Stimulated activated CD8-positive, alpha-beta memory T cell treated with anti-CD3 and anti-CD28 coated beads, Interleukin-12 subunit alpha, Interleukin-12 subunit beta, amount 100 ng/mL, for 4 hours (primary cell): Measurements from ENCODE around the gene SORT1.
"Not testable (repeated sequence)": the region's sequence is repeated elsewhere in the genome, so short reads cannot be mapped to it uniquely, and the experiment has no call there.

Experiments used
- DNase-seq: peaks from one replicate; pipeline ENCODE4 v3.0.0-alpha.2; 2020; ENCODE audit warnings: low read depth

The SORT1 gene

DNA sequence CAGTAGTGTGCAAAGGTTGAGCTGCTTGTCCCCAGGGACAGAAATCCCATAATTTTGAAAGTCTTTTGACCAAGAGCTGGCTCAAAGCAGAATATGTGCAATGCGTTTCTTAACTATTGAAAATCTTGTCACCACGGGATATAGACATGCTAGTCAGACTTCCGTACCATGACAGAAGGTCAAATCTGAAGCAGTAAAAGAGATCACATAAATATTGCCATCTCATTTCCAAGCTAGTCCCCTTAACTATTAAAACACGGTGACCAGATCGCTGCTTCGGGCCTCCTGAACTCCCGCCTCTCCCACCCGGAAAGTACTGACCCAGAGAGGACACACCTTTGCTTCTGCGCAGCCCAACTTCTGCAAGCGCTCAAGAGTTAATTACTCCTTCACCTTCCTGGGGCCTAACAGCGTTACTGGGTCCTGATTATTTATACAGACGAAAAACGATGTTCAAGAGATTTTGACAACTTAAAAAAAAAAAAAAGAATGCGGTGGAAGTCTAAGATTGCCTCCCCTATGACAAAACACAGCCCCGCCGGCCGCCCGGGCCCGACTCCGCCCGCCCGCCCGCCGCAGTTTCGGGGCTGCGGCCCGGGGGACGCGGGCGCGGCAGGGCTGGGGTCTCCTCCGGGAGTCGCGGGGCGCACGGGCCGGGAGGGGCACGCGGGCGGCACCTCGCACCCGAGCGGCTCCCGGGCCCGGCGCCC is 692 bp downstream of the SORT1 start:
- no peak for DNase-seq

DNA sequence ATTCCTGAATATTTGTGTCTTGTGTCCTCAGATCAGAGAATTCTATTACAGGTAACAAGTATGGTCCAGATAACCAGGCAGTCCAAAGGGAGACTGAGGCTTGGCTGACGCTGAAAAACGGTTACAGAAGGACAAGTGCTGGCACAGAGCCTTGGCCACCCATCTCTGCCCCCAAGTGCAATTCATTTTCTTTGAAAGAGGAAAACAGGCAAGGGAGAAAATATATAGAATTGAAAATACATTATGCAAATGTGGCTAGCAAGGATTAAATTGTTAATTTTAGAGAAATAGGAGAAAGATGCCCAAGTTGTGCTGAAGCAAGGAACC is 1.2 kb downstream of the SORT1 start:
- no peak for DNase-seq

DNA sequence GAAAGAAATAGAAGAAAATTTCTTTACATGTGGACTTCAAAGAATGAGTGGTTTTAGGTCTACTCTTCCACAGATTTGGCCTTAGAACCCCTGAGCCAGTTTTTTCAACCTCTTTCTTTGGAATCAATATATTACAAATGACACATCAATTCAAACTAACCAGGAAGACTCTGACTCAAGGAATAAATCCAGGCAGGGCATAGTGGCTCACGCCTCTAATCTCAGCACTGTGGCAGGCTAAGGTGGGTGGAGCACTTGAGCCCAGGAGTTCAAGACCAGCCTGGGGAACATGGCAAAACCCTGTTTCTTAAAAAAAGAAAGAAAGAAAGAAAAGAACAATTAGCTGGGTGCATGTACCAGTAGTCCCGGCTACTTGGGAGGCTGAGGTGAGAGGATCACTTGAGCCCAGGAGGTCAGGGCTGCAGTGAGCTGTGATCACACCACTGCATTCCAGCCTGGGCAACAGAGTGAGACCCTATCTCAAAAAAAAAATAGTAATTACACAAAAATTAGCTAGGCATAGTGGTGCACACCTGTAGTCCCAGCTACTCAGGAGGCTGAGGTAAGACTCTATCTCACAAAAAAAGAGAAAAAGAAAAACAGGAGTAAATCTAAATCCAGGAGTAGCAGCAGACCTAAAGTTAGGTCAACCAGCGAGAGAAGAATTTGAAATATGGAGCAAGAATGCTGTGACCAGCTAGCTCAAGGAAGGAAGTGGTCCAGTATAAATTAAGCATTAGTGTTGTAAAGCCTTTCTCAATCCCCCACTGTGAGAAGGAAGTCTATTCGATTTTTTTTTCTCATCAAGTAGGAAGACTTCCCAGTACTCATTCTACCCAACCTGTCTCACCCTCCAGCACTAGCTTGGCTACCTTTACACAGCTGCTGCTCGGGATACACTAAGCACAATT is 1.9 kb downstream of the SORT1 start:
- no peak for DNase-seq

DNA sequence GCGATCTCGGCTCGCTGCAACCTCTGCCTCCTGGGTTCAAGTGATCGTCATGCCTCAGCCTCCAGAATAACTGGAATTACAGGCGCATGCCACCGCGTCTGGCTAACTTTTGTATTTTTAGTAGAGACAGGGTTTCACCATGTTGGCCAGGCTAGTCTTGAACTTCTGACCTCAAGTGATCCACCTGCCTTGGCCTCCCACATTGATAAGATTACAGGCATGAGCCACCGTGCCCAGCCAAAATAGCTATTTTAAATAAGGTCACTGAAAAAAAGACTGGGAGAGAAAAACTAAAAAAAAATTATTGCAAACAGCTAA is 2.5 kb downstream of the SORT1 start:
- DNase-seq, result not testable (repeated sequence)

DNA sequence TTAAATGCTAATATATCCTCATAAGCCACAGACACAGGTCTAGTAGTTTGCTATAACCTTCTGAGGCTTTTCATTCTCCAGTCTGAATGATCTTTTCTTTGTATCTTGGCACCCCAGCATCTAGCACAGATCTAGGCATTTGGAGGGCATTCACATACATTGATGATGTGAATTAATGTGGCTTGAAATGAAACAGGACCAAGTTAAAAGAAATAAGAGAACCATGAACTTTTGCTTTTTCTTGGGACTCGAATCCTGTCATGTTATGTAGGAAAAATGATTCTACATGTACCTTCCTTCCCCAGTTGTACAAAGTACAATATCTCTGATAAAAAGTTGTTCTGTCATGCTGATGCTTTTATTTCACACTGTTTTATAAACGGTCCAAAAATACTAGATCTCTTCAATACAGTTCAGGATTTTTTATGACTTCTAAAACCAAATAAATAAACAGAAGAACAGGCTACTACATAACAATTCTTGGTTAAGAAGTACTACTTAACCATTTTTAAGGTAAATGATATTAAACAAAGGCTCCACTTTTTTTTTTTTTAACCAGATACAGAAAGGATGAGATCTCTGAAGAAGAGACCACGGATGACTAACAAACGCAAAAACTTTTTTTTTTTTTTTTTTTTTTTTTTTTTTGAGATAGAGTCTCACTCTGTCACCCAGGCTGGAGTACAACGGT is 3.0 kb downstream of the SORT1 start:
- no peak for DNase-seq

DNA sequence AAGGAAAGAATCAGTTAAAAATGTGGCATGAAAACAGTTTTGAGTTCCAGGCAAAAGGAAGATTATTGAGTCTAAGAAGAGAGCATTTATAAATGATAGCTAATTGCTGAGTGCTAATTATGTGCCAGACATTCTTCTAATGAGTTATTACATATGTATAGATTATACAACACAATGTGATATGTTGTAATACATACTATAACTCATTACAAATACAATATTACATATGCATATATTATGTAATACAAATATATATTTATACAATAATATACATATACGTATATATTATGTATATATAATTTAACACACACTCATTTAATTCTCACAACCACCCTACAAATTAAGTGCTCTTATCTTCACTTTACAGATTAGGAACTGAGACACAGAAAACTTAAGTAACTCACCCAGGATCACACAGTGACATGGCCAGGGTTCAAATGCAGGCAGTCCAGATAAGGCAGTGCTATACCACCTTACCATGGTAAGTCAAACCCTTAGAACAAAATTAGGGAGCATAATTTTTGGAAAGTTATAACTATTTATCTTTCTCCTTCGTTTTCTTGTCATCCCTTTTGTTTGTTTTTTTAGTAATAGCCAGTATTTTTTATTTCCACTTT is 4.0 kb downstream of the SORT1 start:
- DNase-seq, result no peak

DNA sequence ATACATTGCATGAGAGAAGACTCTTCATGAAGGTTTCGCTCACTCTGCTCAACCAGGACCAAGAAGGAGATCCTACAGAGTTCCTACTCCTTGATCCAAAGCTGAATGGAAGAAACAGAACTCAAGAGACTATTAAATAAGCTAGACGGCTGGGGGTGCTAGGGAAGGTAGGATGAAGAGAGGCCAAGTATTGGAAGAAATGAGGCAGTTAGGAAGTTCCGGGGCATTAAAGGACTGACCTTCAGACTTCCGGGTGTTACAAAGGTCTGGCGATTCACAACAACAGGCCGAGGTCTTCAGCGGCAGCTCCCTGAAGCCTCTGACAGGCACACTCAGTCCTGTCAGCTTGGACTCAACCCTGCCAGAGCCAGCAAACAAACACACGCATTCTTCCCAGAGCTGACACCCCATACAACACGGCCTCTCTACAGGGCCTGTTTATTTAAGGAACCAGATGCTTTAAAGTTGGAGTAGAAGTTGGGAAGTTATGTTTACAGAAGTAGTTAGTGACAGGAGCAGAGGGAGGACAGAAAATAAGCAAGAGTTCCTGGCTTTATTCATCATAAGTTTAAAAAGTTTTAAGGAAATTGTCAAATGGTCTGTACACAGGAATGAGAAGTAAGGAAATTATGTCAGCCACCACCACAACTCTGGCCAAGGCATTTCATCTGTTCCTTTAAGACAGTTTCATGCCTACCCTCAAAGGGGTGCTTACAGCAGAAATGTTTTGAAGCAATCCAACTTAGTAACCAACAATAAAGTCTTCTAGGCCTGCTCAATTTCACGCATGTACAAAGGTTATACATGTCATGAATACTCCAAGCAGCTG is 4.7 kb downstream of the SORT1 start:
- no peak for DNase-seq

DNA sequence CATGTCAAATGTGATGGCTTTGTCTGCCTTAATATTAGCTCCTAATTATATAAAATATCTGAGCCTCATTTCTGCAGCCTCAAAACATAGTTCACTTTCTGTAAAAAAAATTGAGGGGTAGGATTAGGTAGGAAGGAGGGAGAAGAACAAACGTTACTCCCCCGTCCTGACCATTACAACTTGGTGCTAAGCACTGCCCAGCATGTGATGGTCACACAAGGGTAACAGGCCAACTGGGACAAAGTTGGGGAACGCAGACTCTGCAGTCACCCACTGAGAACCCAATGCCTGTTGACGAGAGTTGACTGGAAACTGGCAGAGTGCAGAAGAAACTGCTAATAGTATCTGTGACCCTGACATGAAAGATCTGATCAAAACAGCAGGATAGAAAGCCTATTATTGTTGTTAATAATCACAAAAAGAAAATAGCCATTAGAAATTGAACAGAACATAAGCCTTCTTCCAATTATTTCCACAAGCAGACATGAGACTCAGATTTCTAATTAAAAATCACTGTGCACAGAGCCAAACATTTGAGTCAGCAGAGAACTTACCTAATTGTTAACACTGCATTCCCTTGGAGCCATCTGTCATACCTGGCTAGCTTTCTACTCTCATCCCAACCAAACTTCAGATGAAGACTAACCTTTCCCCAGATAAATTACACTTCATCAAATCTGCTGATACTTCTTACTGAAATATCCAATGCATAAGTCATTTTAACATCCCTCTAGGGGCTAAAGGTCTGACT is 5.5 kb downstream of the SORT1 start:
- no peak for DNase-seq

DNA sequence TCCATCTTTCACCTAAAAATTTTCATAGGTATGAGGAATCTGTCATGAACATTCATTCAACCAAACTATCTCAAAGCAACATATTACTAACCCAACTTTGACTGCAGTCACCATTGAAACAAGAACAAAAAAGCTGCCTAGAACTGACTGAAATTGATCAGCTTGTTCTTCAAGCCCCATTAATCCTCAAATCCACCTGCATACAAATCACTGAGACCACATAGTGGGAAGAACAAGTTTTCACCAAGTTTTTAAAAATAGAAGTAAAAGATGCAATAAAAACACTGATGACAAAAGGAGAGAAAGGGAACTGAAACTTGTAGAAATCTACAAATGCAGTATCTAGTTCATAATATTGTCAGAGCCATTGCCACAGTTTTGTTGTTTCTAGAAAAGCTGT is 6.1 kb downstream of the SORT1 start:
- DNase-seq, result no peak

DNA sequence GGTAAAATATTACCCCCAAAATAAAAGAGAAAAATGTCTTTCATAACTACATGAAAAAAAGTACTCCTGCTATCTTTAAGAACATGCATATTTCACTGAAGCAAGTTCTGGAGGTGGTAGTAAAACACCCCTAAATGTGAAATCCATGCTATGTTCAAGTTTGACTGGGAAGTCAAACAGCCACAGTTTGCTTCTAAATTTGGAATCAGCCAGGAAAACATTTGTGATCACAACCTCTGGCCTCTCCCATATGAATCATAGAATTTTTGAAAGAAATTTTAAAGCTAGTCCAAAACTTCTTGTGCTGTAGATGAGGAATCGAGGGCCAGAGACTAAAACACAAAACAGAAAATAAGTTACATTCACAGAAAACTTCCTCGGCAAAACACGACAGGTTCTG is 6.6 kb downstream of the SORT1 start:
- DNase-seq, result no peak

DNA sequence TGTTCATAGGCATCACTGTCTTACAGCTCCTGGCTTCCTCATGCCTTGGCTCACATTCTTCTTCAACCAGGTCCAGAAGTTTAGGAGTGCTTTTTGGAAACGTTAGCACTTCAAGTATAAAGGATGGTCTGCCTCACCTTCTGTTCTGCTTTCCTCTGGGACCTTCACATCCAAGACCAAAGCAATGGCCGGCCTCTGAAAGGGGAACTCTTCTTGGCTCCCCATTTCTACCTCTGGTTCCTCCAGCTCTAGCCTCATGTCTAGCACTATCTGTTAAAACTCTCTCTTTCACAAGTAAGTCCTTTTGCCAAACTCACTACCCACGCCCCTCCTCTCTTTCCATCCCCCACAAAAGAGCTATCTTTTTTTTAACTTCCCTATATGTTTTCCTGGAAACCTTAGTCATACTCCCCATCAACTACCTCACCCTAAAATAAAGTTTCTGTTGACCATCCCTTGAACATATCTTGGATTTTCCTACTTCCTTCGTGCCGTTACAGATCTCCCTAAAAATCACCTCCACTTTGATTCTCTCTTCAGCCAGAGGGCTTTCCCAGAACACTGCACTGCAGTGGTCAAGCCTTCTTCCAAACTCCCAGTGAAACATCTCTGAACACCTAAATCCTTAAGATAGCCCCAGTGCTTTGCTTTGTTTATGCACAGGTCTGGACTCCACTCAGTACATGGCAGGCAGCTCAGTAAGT is 7.9 kb downstream of the SORT1 start:
- no peak for DNase-seq

DNA sequence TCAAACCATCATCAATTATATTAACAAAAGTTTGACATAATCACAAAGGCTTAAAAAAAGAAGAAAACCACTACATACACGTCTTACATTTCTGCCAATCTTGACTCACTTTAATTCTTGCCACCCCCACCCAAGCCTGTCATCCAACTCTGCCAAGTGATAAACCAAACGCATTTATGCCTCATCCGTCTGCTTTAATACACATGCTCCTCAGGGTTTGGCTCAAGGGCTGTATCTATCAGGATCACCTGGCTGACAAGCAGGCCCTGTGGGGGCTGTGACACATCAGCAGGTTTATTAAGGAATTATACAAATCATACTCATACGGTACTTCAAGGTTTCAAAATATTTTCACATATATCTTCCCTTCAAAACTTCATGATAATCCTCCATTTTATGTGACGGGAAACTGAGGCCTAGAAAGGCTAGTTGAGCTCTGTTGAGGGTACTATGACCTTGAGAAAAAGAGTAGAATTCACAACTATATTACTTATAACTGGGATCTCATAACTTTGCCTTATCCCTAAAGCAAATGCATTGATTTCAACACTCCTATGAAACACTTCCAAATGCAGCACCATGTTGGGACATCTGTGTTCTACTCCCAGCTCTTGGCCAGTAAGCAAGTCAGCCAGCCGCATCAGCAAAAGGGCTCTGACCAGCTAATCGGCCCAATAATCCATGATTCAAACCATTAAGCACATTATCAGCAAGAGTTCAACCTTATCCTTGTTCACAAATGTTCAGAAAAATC is 8.7 kb downstream of the SORT1 start:
- DNase-seq, result no peak

DNA sequence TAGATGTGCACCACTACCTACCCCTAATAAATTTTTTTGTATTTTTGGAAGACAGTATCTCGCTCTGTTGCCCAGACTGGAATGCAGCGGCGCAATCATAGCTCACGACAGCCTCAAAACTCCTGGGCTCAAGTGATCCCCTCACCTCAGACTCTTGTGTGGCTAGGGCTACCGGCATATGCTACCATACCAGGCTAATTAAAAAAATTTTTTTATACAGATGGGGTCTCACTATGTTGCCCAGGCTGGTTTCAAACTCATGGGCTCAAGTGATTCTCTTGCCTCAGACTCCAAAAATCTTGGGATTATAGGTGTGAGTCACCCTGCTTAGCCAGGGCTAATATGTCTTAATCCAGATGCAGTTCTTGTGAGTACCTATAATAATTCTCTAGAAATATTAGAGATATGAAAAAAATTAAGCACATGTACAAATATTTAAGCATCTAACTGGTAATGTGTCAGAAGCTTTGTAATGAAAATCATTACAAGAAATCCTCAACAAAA is 9.5 kb downstream of the SORT1 start:
- DNase-seq, result no peak

DNA sequence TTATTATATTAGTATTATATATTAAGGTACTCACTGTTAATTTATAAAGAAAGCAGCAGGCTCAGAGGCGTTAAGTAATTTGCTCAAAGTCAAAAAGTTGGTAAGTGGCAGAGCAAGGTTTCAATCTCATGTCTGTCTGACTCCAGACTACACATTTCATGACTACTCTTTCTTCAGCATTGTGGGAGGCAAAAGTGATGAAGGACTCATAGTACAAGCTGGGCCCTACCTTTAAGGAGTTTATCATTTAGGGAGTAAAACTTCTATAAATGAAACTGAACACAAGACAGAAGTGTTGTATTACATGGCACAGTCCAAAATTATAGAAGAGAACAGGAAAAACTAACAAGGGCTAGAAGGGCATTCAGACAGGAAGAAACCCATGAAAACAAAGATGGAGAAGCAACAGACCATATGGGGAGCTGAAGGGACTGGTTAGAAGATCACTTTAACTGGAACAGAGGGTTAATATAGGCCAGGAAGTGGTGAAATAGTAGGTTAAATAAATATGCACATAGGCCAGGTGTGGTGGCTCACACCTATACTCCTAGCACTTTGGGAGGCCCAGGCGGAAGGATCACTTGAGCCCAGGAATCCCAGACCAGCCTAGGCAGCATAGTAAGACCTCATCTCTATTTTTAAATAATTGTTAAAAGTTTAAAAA is 11.5 kb downstream of the SORT1 start:
- no peak for DNase-seq

DNA sequence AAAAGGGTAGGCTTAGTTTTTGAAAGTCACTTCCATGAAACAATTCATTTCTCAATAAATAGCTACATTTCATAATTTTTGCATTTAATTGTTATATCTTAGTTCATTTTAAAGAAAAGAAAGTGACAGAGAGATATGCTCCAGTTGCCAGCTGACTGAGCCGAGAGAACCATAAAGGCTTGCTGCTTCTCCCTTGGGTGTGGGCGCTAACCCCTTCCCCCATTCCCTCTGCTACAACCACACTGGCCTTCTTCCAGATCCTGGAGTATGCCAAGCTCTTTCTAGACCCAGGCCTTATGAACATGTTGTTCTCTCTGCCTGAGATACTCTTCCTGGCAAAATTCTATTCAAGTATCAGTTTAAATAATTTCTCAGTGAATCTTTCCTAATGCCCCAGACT is 12.3 kb downstream of the SORT1 start:
- no peak for DNase-seq

DNA sequence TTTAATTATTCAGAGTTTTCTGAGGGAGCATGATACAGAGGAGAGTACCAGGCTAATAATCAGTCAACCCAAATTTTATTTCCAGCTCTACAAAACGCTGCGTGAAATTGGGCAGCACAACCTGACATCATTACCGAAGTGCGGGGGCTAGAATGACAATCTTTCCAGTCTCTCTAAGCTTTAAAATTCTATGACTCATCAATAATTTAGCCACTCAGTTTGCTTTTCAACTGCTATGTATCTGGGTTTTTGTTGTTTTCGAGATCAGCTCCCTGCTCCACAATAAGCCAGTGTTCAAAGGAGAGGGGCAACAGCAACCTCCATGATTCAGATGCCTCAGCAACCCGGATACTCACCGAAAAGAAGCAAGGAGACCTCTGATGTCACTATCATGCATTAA is 13.9 kb downstream of the SORT1 start:
- no peak for DNase-seq

DNA sequence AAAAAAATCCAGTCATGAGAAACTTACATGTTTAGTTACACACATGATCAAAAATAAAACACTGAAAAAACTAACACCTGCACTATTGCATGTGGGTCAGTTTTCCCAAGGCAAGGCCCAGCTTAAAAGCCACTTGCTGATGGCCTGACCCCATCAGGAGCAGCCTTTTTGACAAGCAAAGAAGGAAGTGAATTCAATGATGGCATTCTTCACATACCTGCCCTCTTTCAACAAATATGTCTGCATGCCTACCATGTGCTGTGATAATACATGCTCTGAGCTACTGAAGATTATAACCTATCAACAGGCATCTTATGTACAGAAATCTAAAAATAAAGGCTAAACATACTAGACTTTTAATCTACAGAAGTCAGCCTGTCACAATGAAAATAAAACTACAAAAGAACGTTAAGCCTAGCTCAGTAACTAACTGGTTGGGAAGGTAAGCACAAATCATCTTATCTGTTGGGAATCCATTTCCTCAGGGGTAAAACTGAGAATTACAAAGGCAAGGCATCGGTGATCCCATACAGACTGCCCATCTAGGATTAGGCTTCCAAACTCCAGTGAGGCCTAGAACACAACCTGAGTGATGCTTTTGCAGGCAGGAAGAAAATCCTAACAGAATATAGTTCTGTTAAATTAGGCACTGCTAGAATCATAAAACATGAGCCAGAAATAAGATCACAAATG is 14.5 kb downstream of the SORT1 start:
- no peak for DNase-seq

DNA sequence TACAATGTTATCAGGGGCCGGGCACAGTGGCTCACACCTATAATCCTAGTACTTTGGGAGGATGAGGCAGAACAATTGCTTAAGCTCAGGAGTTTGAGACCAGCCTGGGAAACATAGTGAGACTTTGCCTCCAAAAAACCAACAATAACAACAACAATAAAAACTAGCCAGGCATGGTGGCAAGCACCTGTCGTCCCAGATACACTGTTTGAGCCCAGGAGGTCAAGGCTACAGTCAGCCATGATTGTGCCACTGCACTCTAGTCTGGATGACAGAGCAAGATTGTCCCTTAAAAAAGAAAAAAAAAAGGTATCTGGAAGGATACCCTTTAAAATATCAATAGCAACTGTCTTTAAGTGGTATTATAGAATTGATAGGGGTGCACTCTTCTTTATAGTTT is 16.1 kb downstream of the SORT1 start:
- DNase-seq, result no peak
